Measurements from ENCODE around the gene CCDC93.

- TF ChIP-seq RAD21 (IDR thresholded peaks at IDR 0.05; ENCODE audit: low read length) = no peak
- TF ChIP-seq BHLHE40 (IDR thresholded peaks at IDR 0.05; ENCODE audit: low read depth, low read length) = no peak
- no peak for TF ChIP-seq CTCF (conservative IDR thresholded peaks at IDR 0.05; ENCODE audit: low read depth, low read length)
- TF ChIP-seq POLR2A (IDR thresholded peaks at IDR 0.05; ENCODE audit: low read depth, low read length) = no peak
- no peak for TF ChIP-seq USF2 (IDR thresholded peaks at IDR 0.05; ENCODE audit: low read depth, low read length)
- no peak for TF ChIP-seq ELK1 (IDR thresholded peaks at IDR 0.05; ENCODE audit: borderline replicate concordance, low read depth, low read length)
- no peak for TF ChIP-seq CEBPB (IDR thresholded peaks at IDR 0.05; ENCODE audit: low read depth, low read length)
- no peak for TF ChIP-seq MXI1 (IDR thresholded peaks at IDR 0.05; ENCODE audit: borderline replicate concordance, low read depth, low read length)
- TF ChIP-seq MAFK (IDR thresholded peaks at IDR 0.05; ENCODE audit: low read depth, low read length) = no peak
- TF ChIP-seq RCOR1 (IDR thresholded peaks at IDR 0.05; ENCODE audit: insufficient replicate concordance, low read length) = no peak
These were observed 35.9 kb upstream of the CCDC93 start for GRCh38 chr2:118049816-118050140.

Data from IMR-90 (cell line).